Left lobe of liver (tissue), 2 donors: ENCODE data around the gene COL13A1. TPM values are rescaled to one million over a fixed set of nuclear protein-coding genes. Genes with fewer than 3 reads are reported as not detected.

Experiments used
- ATAC-seq: fragments of 200-7000 bp; cut with Tn5 transposase; one replicate; pipeline ENCODE4 v1.9.1; 2020; ENCODE audit warnings: mild to moderate bottlenecking, moderate library complexity
- DNase-seq: peaks from one replicate; pipeline ENCODE4 v3.0.0-alpha.2; 2020; ENCODE audit warnings: low spot score
- total RNA-seq: library from RNA; stranded (reverse); gene quantifications from one replicate; pipeline ENCODE4 v1.2.1, GENCODE V29; 2021
- donor health status: DM: no; HTN: no; CAD: no; lungs with moderate emphysema.
- donor health status: DM: no; HTN: yes; CAD: no.

COL13A1 gene
- total RNA-seq, 1 donor from 2014 or later: 0.48 TPM

GRCh38 chr10:69865450-69865849 lies 63.7 kb downstream of the COL13A1 start:
- no peak for DNase-seq

DNA sequence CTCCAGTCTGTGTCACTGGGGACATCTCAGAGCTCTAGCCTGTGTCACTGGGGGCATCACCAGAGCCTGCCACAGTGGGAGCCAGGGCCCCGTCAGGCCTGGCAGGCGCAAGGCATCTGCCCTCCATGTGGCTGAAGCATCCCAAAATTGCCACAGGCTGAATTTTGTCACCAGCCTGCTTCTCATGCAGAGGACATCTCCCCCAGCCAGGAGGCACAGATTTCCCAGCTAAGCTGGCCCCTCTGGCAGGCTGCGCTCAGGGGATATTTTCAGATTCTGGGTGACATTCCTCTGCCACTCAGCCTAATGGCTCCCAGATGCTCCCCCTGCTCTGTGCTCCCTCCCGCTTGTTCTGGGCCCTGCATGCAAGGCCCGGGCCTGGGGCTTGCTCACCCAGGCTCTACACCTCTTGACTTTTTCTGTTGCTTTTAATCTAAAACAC lies 64.6 kb downstream of the COL13A1 start:
- no peak for DNase-seq
- no peak for ATAC-seq

More at GRCh38 chr10:69865450-69865849, 63.7 kb downstream of the COL13A1 start:
- no peak for ATAC-seq

DNA sequence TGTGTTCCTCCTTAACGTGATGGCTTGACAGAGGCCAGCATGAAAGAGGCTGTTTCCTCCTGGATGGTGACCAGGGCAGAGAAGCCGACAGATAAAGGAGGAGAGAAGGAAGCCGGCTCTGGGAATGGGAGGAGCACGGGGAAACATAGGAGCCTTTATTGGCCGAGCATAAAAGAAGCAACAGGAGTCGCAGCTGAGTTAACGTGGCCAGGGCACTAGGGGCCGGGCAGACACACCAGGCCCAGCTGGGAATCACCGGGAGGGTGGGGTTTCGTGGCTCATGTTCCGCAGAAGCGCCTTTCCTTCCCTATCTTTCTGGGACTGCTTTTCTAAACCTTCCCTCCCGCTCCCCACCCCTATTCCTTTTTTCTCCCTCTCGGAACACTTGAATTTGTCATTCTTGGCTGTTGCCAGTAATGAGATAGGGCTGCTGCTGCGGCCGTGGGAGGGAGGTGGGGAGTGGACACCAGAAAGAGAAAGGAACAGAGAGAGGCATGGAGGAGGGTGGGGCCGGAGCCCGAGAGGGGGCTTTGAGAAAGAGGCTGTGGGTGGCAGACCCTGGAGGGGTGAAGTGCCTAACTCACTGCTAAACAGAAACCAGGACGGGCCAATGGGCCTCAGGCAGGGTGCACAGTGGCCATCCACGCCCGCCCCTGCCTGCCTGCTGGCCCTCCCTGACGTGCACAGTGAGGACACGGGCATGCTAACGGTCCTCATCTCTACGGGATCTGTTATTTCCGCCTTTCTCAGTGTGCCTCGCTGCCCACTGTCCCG lies 65.2 kb downstream of the COL13A1 start:
- DNase-seq (no peak), ATAC-seq (peak; percentile 31)

DNA sequence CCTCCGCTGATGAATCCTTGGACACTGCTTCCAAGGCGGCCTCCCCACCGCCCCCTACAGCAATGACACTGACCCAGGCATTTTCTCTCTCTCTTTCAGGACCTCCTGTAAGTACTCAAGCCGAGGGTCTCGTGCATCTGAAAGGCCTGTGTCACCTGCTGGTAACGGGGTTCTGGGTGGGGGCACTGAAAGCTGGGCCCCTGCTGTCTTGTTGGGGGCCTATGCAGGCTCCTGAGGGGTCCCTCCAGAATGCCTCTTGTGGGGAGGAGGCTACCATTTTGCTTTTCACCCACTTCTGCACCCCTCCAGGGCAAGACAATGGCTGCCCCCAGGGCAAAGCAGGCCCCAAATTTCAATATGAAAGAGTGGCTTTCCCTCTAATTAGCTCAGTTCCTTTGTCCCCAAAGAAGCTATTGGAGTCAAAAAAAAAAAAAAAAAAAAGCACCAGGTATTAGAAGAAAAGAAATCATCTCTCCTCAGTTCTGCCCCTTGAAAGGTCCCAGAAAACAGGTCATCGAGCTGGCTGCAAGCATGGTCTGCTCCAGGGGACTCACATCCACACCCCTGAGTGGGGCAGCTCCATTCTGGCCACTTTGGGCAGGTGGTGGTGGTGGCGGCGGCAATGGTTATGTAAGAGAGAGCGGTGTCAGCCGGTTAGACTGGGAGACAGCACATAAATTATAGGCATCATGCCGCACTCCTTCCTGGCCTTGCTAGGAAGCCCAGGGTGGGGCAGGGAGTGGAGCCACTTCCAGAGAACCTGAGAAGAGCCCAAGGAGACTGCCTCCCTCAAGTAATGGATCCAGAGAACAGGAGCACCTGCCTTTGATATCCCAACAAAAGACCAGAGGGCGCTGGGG lies 66.2 kb downstream of the COL13A1 start:
- ATAC-seq (no peak), DNase-seq (no peak)

DNA sequence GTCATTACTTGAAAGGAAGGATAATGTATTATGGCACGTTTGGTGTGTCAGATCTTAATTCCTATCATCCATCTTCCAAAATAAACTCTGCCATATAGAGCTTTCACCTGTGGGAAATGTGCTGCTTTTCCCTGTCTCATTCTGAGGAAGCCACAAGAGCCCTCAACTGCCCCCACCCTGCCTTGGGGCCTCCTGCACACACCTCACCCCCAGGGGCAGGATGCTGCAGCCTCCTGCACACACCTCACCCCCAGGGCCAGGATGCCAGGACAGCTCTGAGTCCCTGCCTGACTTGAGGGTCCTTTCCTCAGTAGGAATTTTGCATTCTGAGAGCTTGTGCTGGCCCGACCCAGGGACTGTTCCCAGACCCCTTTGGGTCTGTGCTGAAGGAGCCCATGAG lies 67.1 kb downstream of the COL13A1 start:
- no peak for ATAC-seq
- no peak for DNase-seq

GRCh38 chr10:69869291-69869961 lies 67.7 kb downstream of the COL13A1 start:
- no peak for DNase-seq

GRCh38 chr10:69870591-69870990 lies 68.9 kb downstream of the COL13A1 start:
- ATAC-seq (no peak), DNase-seq (no peak)

More at GRCh38 chr10:69869291-69869961, 67.7 kb downstream of the COL13A1 start:
- peak; percentile 59 for ATAC-seq

DNA sequence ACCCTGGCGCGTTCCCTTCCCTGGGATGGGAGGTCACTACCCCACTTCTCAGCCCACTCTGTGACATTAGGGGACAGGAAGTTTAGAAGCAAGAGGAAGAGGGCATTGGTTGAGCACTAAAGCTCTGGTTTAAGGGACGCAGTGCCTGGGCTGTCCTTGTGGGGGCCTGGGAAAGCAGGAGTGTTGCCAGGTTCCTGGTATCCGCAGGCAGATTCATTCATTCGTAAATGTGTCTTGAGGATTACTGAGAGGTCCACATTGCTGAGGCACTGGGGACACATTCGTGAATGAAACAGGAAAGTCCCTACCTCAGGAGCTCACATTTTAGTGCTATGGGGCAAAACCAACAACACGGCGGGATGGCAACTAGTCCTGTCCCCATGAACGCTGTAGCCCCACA lies 69.4 kb downstream of the COL13A1 start:
- DNase-seq (no peak), ATAC-seq (no peak)

DNA sequence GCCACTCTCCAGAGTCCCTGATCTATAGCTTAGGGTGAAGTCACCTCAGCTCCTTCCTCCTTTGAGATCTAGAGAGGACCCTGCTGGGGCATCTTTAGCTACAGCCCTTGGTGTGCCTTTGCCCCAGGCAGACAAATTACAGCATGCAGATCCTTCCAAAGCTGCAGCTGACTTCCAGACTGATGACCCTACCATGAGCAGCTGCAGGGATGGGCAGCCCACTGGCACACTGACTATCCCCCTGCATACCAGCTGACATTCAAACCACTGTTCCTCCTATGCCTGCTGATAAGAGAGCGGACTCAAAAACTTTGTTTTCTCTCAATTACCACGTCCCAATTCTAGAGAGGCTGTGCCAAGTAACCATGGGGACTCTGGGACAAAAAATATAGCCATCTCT lies 70.6 kb downstream of the COL13A1 start:
- DNase-seq (no peak), ATAC-seq (no peak)

DNA sequence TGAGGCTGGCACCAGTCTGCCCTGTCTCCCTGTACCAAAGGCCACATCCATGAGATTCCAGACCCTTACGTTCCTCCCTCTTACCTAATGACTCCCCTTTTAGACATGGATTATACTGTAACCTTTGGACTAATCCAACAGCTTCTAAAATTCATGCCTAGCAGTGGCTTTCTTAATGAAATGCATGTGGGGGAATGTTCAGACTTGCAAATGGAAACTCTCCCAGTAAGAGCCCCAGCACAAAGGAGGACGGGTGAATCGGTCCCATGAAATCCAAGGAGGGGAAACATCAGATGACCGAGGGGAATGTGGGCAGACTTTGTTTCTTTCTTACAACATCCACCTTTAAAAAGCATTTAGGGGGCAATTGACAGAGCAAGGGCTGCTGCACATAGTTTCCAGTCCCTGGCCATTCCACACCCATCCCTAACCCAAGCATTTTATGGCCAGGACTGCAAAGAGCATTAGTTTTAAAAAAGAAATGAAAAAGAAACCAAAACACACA lies 71.5 kb downstream of the COL13A1 start:
- ATAC-seq: no peak
- no peak for DNase-seq

- DNase-seq (no peak), ATAC-seq (no peak)
These were observed 72.7 kb downstream of the COL13A1 start for GRCh38 chr10:69874449-69874848.

DNA sequence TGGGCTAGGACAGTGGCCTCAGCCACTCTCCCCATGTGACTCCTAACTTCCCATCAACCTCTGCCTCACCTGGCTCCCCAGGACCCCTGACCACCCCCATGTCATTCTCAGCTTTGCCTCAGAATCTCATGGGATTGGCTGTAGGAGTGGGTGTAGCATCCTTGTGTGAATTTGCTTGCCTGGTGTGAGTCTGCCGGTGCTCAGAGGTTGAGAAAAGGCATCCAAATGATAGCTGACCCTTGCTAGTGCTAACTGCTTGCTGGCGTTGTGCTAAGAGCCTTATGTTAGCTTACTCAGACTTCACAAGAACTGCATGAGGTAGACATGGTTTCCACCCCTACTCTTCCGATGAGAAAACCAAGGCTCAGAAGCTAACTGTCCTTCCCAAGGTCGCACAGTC lies 74.2 kb downstream of the COL13A1 start:
- ATAC-seq: no peak

GRCh38 chr10:69876286-69876685 lies 74.6 kb downstream of the COL13A1 start:
- ATAC-seq: no peak
- no peak for DNase-seq

More for the DNA sequence above, 74.2 kb downstream of the COL13A1 start:
- no peak for DNase-seq

DNA sequence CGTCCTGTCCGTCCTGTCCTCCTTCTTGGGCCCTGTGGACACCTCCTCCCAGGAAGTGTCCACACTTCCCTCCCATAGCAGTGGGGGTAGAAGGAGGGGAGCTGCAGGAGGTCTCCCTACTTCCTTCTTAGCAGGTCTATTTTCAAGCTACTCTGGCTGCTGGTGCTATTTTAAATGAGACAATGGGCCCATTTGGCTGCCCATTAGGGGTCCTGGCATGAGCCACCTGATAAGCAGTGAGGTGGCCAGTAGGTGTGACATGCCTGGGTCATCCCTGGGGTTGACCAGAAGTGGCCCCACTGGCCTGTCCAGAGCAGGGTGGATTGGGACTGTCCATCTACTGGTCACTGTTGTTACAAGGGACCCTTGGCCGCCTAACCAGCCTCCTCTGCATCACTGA lies 75.2 kb downstream of the COL13A1 start:
- DNase-seq: no peak
- ATAC-seq: no peak

DNA sequence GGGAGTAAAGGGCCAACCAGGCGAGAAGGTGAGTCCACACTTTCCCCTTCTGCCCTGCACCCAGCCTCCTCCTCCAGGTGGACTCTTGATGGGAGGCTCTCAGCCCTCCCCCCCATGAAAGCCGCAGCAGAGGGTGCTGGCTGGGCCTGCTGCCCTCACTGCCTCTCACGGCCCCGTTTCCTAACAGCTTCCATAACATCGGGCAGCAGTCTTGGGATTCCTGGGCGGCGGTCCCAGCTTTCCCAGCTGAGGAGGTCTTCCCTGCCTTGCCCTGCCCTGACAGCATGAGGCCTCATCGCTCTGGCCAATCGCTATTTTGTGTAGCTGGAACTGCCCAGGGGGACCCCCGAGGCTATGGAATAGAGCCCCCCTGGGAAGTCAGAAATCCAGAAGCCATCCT lies 76.3 kb downstream of the COL13A1 start:
- no peak for DNase-seq
- ATAC-seq: no peak

- ATAC-seq: no peak
- DNase-seq: no peak
These were observed 77.2 kb downstream of the COL13A1 start for GRCh38 chr10:69878951-69879350.

DNA sequence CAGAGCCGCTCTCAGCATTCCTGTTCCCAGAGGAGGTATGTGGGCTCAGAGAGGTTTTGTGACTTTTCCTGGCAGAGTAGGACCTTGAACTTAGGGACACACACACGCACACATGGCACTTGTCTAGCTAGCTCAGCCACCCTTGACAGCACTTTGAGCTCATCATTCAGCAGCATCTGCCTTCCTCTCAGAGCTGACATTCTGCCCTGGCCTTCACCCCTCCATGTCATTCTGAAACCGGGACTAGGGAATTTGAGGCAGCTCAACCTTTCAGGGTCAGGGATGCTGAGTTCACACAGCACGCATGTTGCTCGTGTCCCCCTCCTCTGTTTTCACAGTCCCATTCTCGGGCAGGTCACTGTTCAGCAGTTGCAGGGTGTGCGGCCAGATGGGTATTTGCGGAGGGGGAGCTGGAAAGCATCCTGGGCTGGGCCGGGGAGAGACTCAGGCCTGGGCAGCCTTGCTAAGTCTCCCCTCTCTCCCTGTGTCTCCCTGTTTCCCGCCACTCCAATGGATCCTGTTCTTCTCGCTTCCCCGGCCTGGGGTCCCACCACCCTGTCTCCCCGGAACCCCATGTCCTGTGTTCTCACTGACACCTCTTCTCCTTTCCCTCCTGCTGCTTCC lies 78.0 kb downstream of the COL13A1 start:
- ATAC-seq: no peak
- no peak for DNase-seq

DNA sequence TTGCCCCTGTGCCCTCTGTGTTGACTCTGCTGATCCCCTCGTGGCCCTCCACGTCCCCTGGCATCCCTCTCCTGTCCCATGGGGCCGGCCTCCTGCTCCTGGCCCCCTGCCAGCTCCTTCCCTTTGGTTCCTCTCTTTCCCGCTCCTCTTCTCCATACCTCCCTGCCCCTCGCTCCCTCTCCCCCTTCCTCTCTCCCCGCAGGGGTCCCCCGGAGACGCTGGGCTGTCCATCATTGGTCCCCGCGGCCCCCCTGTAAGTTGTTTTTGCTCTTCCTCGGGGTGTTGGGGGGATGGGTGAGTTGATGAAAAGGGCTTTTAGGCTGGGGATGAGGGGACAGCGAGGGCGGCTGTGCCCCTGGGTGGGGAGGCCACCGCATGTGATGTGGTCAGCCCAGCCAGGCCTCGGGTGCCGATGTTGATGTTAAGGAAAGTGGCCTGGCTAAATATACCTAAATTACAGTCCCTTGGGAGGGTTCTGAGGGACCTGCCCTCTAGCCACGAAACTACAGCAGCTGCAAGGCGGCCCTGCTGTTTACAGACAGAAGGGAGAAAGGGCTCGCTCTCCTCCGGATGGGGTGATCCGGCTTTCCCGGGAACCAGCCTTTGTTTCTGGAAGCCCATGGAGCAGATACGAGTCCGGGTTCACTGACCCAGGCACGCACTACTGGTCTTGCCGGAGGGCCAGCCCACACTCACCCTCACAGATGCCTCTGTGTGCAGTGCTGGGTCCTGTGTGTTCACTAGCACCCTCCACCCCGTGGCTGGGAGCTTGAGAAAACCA lies 78.8 kb downstream of the COL13A1 start:
- ATAC-seq: no peak
- DNase-seq: no peak

DNA sequence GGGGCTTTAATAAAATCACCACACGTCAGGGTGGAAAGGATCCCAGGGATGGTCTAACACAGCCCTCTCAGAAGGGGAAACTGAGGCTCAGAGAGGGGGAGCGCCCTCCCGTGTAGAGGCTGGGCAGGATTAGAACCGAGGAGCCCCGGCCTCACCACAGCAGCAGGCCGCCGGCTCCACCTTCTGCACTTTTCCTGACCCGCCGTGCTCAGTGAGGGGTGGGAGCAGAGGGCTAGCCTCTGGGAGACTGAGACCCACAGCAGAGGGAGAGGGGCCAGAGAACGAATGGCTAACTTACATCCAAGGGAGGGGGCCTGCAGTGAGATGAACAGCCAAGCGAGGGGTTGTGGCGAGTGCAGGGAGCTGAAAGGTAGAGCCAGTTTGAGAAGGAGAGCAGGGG lies 79.5 kb downstream of the COL13A1 start:
- DNase-seq (no peak), ATAC-seq (no peak)
